ENCODE results near the gene IRF5. TPM values are rescaled to one million over a fixed set of nuclear protein-coding genes. Genes with fewer than 3 reads are reported as not detected.
A peak's percentile ranks its signal among the peaks of the same experiment; 100 is the strongest.

Gene IRF5
- total and polyA plus RNA-seq, 2 donors (not counting 1 experiment from before 2014, with no cell fraction given) = 91.3 to 135 TPM

DNA sequence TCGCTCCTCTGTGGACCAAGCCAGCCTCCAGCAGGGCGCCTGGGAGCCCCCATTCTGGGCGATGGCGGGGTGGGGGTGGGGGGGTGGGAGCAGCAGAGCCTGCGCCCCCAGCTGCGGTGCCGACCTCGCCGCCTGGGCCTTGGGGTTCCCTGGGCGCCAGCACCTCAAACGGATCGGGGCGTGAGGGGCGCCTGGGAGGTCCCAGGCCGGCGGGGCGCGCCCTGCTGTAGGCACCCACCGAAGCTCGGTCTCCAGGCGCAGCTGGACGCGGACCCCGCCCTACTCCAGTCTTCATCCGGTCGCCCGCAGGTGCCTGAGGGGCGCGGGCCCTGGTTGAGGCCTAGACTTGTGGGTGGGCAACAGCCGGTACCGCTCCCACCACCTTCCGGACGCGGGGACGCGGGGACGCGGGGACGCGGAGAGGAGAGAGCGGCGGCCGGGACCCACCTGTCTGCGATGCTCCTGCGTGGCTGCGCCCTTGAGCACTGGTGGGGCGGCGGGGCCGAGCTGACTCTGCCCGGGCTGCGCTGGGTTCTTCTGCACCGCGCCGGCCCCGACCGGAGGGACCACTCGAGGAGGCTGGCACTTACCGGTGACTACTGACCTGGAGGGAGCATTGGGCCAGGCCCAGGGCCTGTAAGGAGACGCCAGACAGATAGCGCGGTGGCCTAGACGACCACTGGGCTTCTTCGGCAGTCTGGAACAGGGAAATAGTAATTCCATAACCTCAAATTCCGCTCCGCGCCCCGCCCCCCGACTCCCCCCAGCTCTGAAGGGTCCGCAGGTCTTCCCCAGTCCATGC is 21.7 kb upstream of the IRF5 start:
- Histone ChIP-seq H3K27me3 (replicated peaks in 1 of 4; ENCODE audit: control extremely low read depth in 1 of 4, control insufficient read depth in 3 of 4, insufficient read depth in 4 of 4, low read length in 3 of 4) (peaks cover 0 to 21% (median 5%) of the 10 kb centered on the region in 4 experiments), H3K4me1 (ENCODE audit: control insufficient read depth in 2 of 2, insufficient read depth in 2 of 2, low read length in 2 of 2) (peaks cover 15 to 18% of the 10 kb centered on the region in 2 donors), H3K4me3 (ENCODE audit: control extremely low read depth in 1 of 5, extremely low read depth in 1 of 5, insufficient read depth in 1 of 5, low read depth in 2 of 5, low read length in 4 of 5) (peak overlapping the region in 4 of 5 experiments; percentile 30 to 67 (median 46)), H3K27ac (ENCODE audit: low read length in 2 of 2) (no peak overlapping the region), H4K20me1 (ENCODE audit: control insufficient read depth, insufficient read depth, low read length, poor library complexity, severe bottlenecking) (no peaks in the 10 kb centered on the region), H2AFZ (ENCODE audit: insufficient read depth, low read depth, low read length, poor library complexity, severe bottlenecking) (peak overlapping the region; percentile 79), H3K9me3 (ENCODE audit: control extremely low read depth in 1 of 3, control insufficient read depth in 2 of 3, insufficient read depth in 1 of 3, low read length in 2 of 3) (no peaks in the 10 kb centered on the region), H3K9ac (ENCODE audit: low read length) (no peak overlapping the region), H3K4me2 (replicated peaks; ENCODE audit: low read depth, low read length, poor library complexity, severe bottlenecking) (peak overlapping the region; percentile 86), H3K79me2 (ENCODE audit: control insufficient read depth, insufficient read depth, low read length) (no peaks in the 10 kb centered on the region), H3K36me3 (replicated peaks in 1 of 2; ENCODE audit: control extremely low read depth in 1 of 2, control insufficient read depth in 1 of 2, extremely low read depth in 1 of 2, insufficient read depth in 2 of 2, low read length in 1 of 2) (no peaks in the 10 kb centered on the region)
- peaks cover 23% of the 10 kb centered on the region for H3K4me1 Mint-ChIP-seq
- CTCF ChIA-PET = no interaction called here
- no peaks in the 10 kb centered on the region for H3K9me3 Mint-ChIP-seq (ENCODE audit: insufficient read depth)
- DNase-seq (no peak), ATAC-seq (ENCODE audit: low read depth) (no peak)
- H3K27ac Mint-ChIP-seq = peak overlapping the region; percentile 4
- 36% methylated on average over 62 of the region's 69 CpGs for WGBS (ENCODE audit: insufficient coverage)
- intact Hi-C loops (cut with micrococcal nuclease) = loop anchor here (2.0 kb wide), 1 partner anchor 39 kb away; no protein-coding TSS in a partner anchor
- TF ChIP-seq, protein P1, sequence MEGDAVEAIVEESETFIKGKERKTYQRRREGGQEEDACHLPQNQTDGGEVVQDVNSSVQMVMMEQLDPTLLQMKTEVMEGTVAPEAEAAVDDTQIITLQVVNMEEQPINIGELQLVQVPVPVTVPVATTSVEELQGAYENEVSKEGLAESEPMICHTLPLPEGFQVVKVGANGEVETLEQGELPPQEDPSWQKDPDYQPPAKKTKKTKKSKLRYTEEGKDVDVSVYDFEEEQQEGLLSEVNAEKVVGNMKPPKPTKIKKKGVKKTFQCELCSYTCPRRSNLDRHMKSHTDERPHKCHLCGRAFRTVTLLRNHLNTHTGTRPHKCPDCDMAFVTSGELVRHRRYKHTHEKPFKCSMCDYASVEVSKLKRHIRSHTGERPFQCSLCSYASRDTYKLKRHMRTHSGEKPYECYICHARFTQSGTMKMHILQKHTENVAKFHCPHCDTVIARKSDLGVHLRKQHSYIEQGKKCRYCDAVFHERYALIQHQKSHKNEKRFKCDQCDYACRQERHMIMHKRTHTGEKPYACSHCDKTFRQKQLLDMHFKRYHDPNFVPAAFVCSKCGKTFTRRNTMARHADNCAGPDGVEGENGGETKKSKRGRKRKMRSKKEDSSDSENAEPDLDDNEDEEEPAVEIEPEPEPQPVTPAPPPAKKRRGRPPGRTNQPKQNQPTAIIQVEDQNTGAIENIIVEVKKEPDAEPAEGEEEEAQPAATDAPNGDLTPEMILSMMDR (IDR thresholded peaks at IDR 0.05) = no peak
- TF ChIP-seq EZH2 (IDR thresholded peaks at IDR 0.05; ENCODE audit: borderline replicate concordance, insufficient read depth, low read depth, low read length, poor library complexity, severe bottlenecking) = no peak
- POLR2A ChIA-PET = interaction anchor here (0.7 kb wide), 1 partner anchor 48 kb away, joined by 5 read pairs; no protein-coding TSS in a partner anchor
- peak overlapping the region; percentile 82 for H3K4me3 Mint-ChIP-seq
- peaks cover 16% of the 10 kb centered on the region for H3K27me3 Mint-ChIP-seq

DNA sequence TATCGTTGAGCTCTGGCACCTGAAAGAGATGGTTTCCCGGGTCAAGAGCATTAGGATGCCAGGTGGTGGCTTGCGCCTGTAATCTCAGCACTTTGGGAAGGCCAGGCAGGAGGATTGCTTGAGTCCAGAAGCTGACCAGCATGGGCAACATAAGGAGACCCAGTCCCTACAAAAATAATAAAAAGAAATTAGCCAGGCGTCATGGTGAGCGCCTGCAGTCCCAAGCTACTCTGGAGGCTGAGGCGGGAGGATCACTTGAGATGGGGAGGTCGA is 21.1 kb upstream of the IRF5 start:
- peaks cover 12% of the 10 kb centered on the region for H3K27me3 Mint-ChIP-seq
- intact Hi-C loops (cut with micrococcal nuclease) = no loop called here
- H3K9me3 Mint-ChIP-seq (ENCODE audit: insufficient read depth) = no peaks in the 10 kb centered on the region
- Histone ChIP-seq H3K27me3 (replicated peaks in 1 of 4; ENCODE audit: control extremely low read depth in 1 of 4, control insufficient read depth in 3 of 4, insufficient read depth in 4 of 4, low read length in 3 of 4) (peaks cover 0 to 21% (median 5%) of the 10 kb centered on the region in 4 experiments), H3K36me3 (replicated peaks in 1 of 2; ENCODE audit: control extremely low read depth in 1 of 2, control insufficient read depth in 1 of 2, extremely low read depth in 1 of 2, insufficient read depth in 2 of 2, low read length in 1 of 2) (no peaks in the 10 kb centered on the region), H3K79me2 (ENCODE audit: control insufficient read depth, insufficient read depth, low read length) (no peaks in the 10 kb centered on the region), H2AFZ (ENCODE audit: insufficient read depth, low read depth, low read length, poor library complexity, severe bottlenecking) (no peak overlapping the region), H3K9me3 (ENCODE audit: control extremely low read depth in 1 of 3, control insufficient read depth in 2 of 3, insufficient read depth in 1 of 3, low read length in 2 of 3) (no peaks in the 10 kb centered on the region), H3K4me3 (ENCODE audit: control extremely low read depth in 1 of 5, extremely low read depth in 1 of 5, insufficient read depth in 1 of 5, low read depth in 2 of 5, low read length in 4 of 5) (no peak overlapping the region), H3K9ac (ENCODE audit: low read length) (no peak overlapping the region), H3K27ac (ENCODE audit: low read length in 2 of 2) (no peak overlapping the region), H3K4me1 (ENCODE audit: control insufficient read depth in 2 of 2, insufficient read depth in 2 of 2, low read length in 2 of 2) (peaks cover 15 to 18% of the 10 kb centered on the region in 2 donors), H3K4me2 (replicated peaks; ENCODE audit: low read depth, low read length, poor library complexity, severe bottlenecking) (no peak overlapping the region), H4K20me1 (ENCODE audit: control insufficient read depth, insufficient read depth, low read length, poor library complexity, severe bottlenecking) (no peaks in the 10 kb centered on the region)
- TF ChIP-seq, protein P1 (IDR thresholded peaks at IDR 0.05) = no peak
- no peak for TF ChIP-seq EZH2 (IDR thresholded peaks at IDR 0.05; ENCODE audit: borderline replicate concordance, insufficient read depth, low read depth, low read length, poor library complexity, severe bottlenecking)
- ChIA-PET CTCF (no interaction called here), POLR2A (interaction anchor here (0.7 kb wide), 1 partner anchor 48 kb away, joined by 5 read pairs; no protein-coding TSS in a partner anchor)
- DNase-seq (no peak), ATAC-seq (ENCODE audit: low read depth) (no peak)
- H3K4me3 Mint-ChIP-seq = peak overlapping the region; percentile 68
- H3K4me1 Mint-ChIP-seq = peaks cover 23% of the 10 kb centered on the region
- H3K27ac Mint-ChIP-seq = no peak overlapping the region
- 92% methylated on average over 7 of the region's 7 CpGs for WGBS (ENCODE audit: insufficient coverage)

Data from B cell (primary cell).